ENCODE results near the gene ADGRG6. TPM values are rescaled to one million over a fixed set of nuclear protein-coding genes. Genes with fewer than 3 reads are reported as not detected.

The ADGRG6 gene
- total RNA-seq, 4 donors from 2014 or later, result 1.5 to 6.0 (median 3.2) TPM

GRCh38 chr6:142307963-142308748 is 6.3 kb downstream of the ADGRG6 start:
- H3K9me3 ChIP-seq, result no peaks in the 10 kb centered on the region
- no peak overlapping the region for H3K4me3 ChIP-seq
- peaks cover 0 to 10% (median 3%) of the 10 kb centered on the region in 3 donors for H3K27me3 ChIP-seq
- H3K4me1 ChIP-seq, result no peaks in the 10 kb centered on the region
- DNase-seq (no peak), ATAC-seq (no peak)
- H3K36me3 ChIP-seq, result no peaks in the 10 kb centered on the region
- TF ChIP-seq POLR2A (IDR thresholded peaks at IDR 0.05), result no peak
- TF ChIP-seq, protein P1, sequence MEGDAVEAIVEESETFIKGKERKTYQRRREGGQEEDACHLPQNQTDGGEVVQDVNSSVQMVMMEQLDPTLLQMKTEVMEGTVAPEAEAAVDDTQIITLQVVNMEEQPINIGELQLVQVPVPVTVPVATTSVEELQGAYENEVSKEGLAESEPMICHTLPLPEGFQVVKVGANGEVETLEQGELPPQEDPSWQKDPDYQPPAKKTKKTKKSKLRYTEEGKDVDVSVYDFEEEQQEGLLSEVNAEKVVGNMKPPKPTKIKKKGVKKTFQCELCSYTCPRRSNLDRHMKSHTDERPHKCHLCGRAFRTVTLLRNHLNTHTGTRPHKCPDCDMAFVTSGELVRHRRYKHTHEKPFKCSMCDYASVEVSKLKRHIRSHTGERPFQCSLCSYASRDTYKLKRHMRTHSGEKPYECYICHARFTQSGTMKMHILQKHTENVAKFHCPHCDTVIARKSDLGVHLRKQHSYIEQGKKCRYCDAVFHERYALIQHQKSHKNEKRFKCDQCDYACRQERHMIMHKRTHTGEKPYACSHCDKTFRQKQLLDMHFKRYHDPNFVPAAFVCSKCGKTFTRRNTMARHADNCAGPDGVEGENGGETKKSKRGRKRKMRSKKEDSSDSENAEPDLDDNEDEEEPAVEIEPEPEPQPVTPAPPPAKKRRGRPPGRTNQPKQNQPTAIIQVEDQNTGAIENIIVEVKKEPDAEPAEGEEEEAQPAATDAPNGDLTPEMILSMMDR (IDR thresholded peaks at IDR 0.05 in 4 of 5, conservative IDR thresholded peaks at IDR 0.05 in 1 of 5), result no peak
- intact Hi-C loops (cut with DNase I; ENCODE audit: low total_unique reads) (no loop called here), in situ Hi-C loops (cut with MboI; ENCODE audit: low sequenced_read_pairs in 4 of 4) (no loop called here)
- H3K27ac ChIP-seq, result no peak overlapping the region

GRCh38 chr6:142309426-142309825 is 7.6 kb downstream of the ADGRG6 start:
- Histone ChIP-seq H3K9me3 (no peaks in the 10 kb centered on the region), H3K4me1 (no peaks in the 10 kb centered on the region), H3K27me3 (no peaks in the 10 kb centered on the region), H3K4me3 (no peak overlapping the region), H3K36me3 (no peaks in the 10 kb centered on the region), H3K27ac (no peak overlapping the region)
- ATAC-seq (no peak), DNase-seq (no peak)
- TF ChIP-seq POLR2A (IDR thresholded peaks at IDR 0.05), result no peak
- TF ChIP-seq, protein P1 (IDR thresholded peaks at IDR 0.05 in 4 of 5, conservative IDR thresholded peaks at IDR 0.05 in 1 of 5), result no peak
- intact Hi-C loops (cut with DNase I; ENCODE audit: low total_unique reads), result no loop called here
- in situ Hi-C loops (cut with MboI; ENCODE audit: low sequenced_read_pairs in 4 of 4), result no loop called here

DNA sequence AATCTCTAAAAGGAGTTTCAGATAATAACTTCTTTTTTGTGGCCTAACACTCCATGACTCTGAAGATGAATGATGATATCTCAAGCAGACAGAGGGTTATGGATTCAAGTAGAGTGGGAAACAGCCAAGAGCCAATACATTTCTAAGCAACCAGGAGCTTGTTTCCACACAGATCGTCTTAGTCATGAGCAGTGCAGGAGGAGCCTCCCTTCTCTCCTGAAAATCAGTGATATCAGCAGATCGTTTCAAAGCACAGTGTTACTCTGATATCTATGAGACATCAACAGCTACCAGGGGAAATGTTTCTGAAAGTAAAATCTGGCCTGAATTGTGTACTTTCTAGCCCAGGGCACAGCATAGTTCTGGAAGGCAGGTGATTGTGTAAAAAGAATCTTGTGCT is 11.5 kb downstream of the ADGRG6 start:
- no peaks in the 10 kb centered on the region for H3K9me3 ChIP-seq
- H3K4me3 ChIP-seq, result no peak overlapping the region
- TF ChIP-seq, protein P1 (IDR thresholded peaks at IDR 0.05 in 4 of 5, conservative IDR thresholded peaks at IDR 0.05 in 1 of 5), result no peak
- no peak for TF ChIP-seq POLR2A (IDR thresholded peaks at IDR 0.05)
- DNase-seq (no peak), ATAC-seq (no peak)
- intact Hi-C loops (cut with DNase I; ENCODE audit: low total_unique reads), result no loop called here
- H3K4me1 ChIP-seq, result no peaks in the 10 kb centered on the region
- in situ Hi-C loops (cut with MboI; ENCODE audit: low sequenced_read_pairs in 4 of 4), result no loop called here
- no peaks in the 10 kb centered on the region for H3K36me3 ChIP-seq
- no peaks in the 10 kb centered on the region for H3K27me3 ChIP-seq
- no peak overlapping the region for H3K27ac ChIP-seq

- no peak for TF ChIP-seq POLR2A (IDR thresholded peaks at IDR 0.05)
- no peak for DNase-seq
- Histone ChIP-seq H3K36me3 (no peaks in the 10 kb centered on the region), H3K9me3 (no peaks in the 10 kb centered on the region), H3K27ac (no peak overlapping the region), H3K27me3 (no peaks in the 10 kb centered on the region), H3K4me1 (no peaks in the 10 kb centered on the region), H3K4me3 (no peak overlapping the region)
- intact Hi-C loops (cut with DNase I; ENCODE audit: low total_unique reads), result no loop called here
- in situ Hi-C loops (cut with MboI; ENCODE audit: low sequenced_read_pairs in 4 of 4), result no loop called here
- no peak for ATAC-seq
Observed at GRCh38 chr6:142316791-142317368, 15.1 kb downstream of the ADGRG6 start.

- no peak for ATAC-seq
- no peaks in the 10 kb centered on the region for H3K4me1 ChIP-seq
- H3K27ac ChIP-seq, result no peak overlapping the region
- intact Hi-C loops (cut with DNase I; ENCODE audit: low total_unique reads) (no loop called here), in situ Hi-C loops (cut with MboI; ENCODE audit: low sequenced_read_pairs in 4 of 4) (no loop called here)
- no peak overlapping the region for H3K4me3 ChIP-seq
- no peak for TF ChIP-seq POLR2A (IDR thresholded peaks at IDR 0.05)
- TF ChIP-seq, protein P1 (IDR thresholded peaks at IDR 0.05 in 4 of 5, conservative IDR thresholded peaks at IDR 0.05 in 1 of 5), result no peak
- H3K36me3 ChIP-seq, result no peaks in the 10 kb centered on the region
- no peak for DNase-seq
- H3K9me3 ChIP-seq, result no peaks in the 10 kb centered on the region
- H3K27me3 ChIP-seq, result no peaks in the 10 kb centered on the region
Observed at GRCh38 chr6:142318714-142319113, 16.9 kb downstream of the ADGRG6 start.
